Prostate gland (tissue), 2 donors: ENCODE data around the gene HPCAL4. TPM values are rescaled to one million over a fixed set of nuclear protein-coding genes. Genes with fewer than 3 reads are reported as not detected.

ENCODE experiments used
- DNase-seq: peaks from one replicate; pipeline ENCODE4 v3.0.0-alpha.2; 2019; ENCODE audit warnings: low spot score
- H3K27ac ChIP-seq, 2 donors: fragments of 200-600 bp; sonication (generic); 2 replicates each; pipeline ENCODE4 v1.5.1; 2017 to 2019
- H3K27me3 ChIP-seq: fragments of 200-600 bp; sonication (generic); replicated peaks from 2 replicates; pipeline ENCODE4 v1.5.1; 2019; ENCODE audit not compliant: insufficient read depth
- H3K36me3 ChIP-seq, 2 donors: fragments of 200-600 bp; sonication (generic); 1 replicate in 1 of 2; 2 replicates in 1 of 2; pipeline versions ENCODE4 v1.5.1 to v1.8.1; 2017 to 2019
- H3K4me1 ChIP-seq: fragments of 200-600 bp; sonication (generic); replicated peaks from 2 replicates; pipeline ENCODE4 v1.5.1; 2019
- H3K4me3 ChIP-seq, 2 donors: fragments of 200-600 bp; sonication (generic); 2 replicates each; pipeline ENCODE4 v1.5.1; 2017 to 2019
- H3K9me3 ChIP-seq: fragments of 200-600 bp; sonication (generic); 2 replicates; pipeline ENCODE4 v1.5.1; 2017
- POLR2A ChIP-seq: fragments of 450-650 bp; IDR thresholded peaks from one replicate; pipeline ENCODE4 v1.6.1; 2016; ENCODE audit warnings: antibody characterized with exemption, mild to moderate bottlenecking
- POLR2AphosphoS5 ChIP-seq: sonication (generic); formaldehyde crosslinking; IDR thresholded peaks from one replicate; pipeline ENCODE4 v1.6.1; 2017; ENCODE audit warnings: antibody characterized with exemption
- WGBS: methylation state at CpG from one replicate; pipeline ENCODE4 v1.1.5; 2018; 5-methylcytosine and 5-hydroxymethylcytosine counted together
- intact Hi-C: fragments of 100-400 bp; cut with DNase I; formaldehyde crosslinking; loops from one replicate; pipeline ENCODE4 v1.14.2; 2022
- total RNA-seq, 2 donors: library from RNA; depleted of rRNA; stranded (reverse); fragments of >200 nt; gene quantifications; one replicate each; pipeline ENCODE4 v1.1.0, GENCODE V29; 2016
- TF ChIP-seq, protein P1 (sequence below), 4 experiments: fragments of 200-600 bp in 2 of 4; fragments of 450-650 bp in 2 of 4; sonication (generic) in 2 of 4; IDR thresholded peaks; 1 replicate in 3 of 4; 2 replicates in 1 of 4; pipeline ENCODE4 v1.5.1; 2016 to 2019; ENCODE audit warnings: antibody characterized with exemption in 4 of 4, mild to moderate bottlenecking in 2 of 4, moderate library complexity in 2 of 4

The HPCAL4 gene
- total RNA-seq, 2 donors from 2014 or later = 4.9 TPM; not detected in 1

DNA sequence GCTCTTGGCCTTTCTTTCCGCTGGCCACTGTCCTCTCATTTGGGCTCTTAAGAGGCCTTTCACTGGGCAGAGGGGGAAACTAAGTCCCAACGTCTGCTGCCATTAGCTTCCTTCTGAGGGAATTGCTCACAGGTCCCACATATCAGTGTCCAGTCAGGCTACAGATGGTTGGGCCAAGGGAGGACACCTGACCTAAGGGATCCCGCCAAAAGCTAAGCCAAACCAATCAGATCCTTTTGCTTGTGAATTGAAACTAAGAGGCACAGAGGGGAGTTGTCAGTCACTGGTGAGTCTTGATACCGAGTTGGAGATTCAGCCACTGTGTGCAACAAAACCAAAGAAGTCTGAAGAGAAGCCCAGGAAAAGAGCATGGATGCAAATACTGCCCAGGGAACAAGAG, 13.6 kb downstream of the HPCAL4 start:
- 89% methylated on average over 4 of the region's 4 CpGs for WGBS

DNA sequence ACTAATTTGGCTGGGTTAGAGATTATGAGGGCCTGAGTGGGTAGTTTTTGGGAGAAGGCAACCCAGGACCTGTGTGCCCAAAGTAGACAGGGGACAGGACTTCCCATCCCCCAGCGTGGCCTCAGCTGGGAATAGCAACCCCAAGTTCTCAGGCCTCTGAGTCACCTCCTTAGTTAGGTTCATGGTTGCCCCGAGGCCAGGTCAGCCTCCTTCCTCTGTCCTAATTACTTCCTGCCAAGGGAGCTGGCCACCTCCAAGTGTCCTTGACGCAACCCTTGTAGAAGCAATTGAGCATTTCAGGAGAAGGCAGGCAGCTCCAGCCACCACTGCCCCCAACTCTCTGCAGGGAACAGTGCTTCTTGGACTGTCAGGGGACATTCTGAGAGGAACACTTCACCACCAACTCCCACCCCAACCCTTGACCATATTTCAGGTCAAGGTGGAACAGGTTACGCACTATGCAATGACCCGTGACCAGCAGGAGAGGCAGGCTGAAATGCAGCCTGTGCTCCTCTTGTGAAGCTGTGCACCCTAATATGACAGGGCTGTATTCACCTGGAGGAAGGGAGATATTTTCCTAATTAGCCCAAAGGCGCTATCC, 14.2 kb downstream of the HPCAL4 start:
- Histone ChIP-seq H3K4me3 (no peak overlapping the region), H3K9me3 (no peaks in the 10 kb centered on the region), H3K4me1 (no peaks in the 10 kb centered on the region), H3K27me3 (no peaks in the 10 kb centered on the region), H3K27ac (no peak overlapping the region), H3K36me3 (no peaks in the 10 kb centered on the region)
- TF ChIP-seq, protein P1, sequence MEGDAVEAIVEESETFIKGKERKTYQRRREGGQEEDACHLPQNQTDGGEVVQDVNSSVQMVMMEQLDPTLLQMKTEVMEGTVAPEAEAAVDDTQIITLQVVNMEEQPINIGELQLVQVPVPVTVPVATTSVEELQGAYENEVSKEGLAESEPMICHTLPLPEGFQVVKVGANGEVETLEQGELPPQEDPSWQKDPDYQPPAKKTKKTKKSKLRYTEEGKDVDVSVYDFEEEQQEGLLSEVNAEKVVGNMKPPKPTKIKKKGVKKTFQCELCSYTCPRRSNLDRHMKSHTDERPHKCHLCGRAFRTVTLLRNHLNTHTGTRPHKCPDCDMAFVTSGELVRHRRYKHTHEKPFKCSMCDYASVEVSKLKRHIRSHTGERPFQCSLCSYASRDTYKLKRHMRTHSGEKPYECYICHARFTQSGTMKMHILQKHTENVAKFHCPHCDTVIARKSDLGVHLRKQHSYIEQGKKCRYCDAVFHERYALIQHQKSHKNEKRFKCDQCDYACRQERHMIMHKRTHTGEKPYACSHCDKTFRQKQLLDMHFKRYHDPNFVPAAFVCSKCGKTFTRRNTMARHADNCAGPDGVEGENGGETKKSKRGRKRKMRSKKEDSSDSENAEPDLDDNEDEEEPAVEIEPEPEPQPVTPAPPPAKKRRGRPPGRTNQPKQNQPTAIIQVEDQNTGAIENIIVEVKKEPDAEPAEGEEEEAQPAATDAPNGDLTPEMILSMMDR (IDR thresholded peaks at IDR 0.05) = no peak
- TF ChIP-seq POLR2AphosphoS5 (no peak), POLR2A (no peak)
- 89% methylated on average over 6 of the region's 6 CpGs for WGBS
- intact Hi-C loops = no loop called here
- DNase-seq = no peak

More for the DNA sequence above, 13.6 kb downstream of the HPCAL4 start:
- no peaks in the 10 kb centered on the region for H3K4me1 ChIP-seq
- peaks cover 3% of the 10 kb centered on the region for H3K27me3 ChIP-seq
- TF ChIP-seq POLR2A (no peak), POLR2AphosphoS5 (no peak)
- TF ChIP-seq, protein P1 (IDR thresholded peaks at IDR 0.05) = no peak
- H3K36me3 ChIP-seq = no peaks in the 10 kb centered on the region
- no peak overlapping the region for H3K4me3 ChIP-seq
- H3K9me3 ChIP-seq = no peaks in the 10 kb centered on the region
- no peak overlapping the region for H3K27ac ChIP-seq
- DNase-seq = no peak
- intact Hi-C loops = no loop called here

DNA sequence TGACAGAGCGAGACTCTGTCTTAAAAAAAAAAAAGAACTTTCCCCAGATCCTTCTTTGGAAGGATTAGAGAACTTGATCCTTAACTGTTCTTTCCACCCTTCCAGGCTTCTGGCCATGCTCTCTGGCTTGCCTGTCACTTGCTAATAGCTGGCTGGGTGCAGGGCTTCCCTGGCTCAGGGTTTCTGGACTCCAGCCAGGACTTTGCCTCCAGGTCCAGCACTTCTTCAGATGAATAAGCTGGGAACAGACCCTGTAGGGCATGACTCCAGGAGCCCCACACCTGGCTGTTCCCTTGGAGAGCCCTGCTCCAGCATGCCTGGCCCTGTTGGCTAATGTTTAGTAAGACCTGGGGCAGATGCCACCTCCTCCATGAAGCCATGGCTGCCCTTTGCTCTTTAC, 16.0 kb downstream of the HPCAL4 start:
- H3K27ac ChIP-seq = no peak overlapping the region
- no peaks in the 10 kb centered on the region for H3K9me3 ChIP-seq
- no peaks in the 10 kb centered on the region for H3K27me3 ChIP-seq
- peaks cover 4% of the 10 kb centered on the region for H3K4me1 ChIP-seq
- no peak overlapping the region for H3K4me3 ChIP-seq
- H3K36me3 ChIP-seq = no peaks in the 10 kb centered on the region
- intact Hi-C loops = no loop called here
- no peak for DNase-seq
- TF ChIP-seq, protein P1 (IDR thresholded peaks at IDR 0.05) = no peak
- TF ChIP-seq POLR2AphosphoS5 (no peak), POLR2A (no peak)
- 67% methylated on average over 1 of the region's 1 CpG for WGBS

DNA sequence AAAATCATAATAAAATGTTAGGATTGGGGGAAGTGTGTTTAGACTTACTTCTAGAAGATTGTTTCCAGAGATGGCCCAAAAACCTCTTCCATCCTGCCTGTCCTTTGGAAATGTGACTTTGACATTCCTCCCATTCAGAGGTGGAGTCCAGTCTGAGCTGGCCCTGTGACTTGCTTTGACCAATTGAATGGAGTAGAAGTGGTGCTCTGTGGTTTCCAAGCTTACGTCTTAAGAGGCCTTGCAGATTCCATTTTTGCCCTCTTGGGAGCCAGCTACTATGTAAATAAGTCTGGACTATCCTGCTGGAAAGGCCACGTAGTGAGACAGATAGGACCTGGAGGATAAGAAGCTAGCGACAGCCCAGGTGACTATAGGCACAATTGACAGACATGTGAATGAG, 18.0 kb downstream of the HPCAL4 start:
- TF ChIP-seq, protein P1 (IDR thresholded peaks at IDR 0.05) = no peak
- no peak for TF ChIP-seq POLR2AphosphoS5
- TF ChIP-seq POLR2A = no peak
- WGBS = 92% methylated on average over 3 of the region's 3 CpGs
- Histone ChIP-seq H3K4me3 (no peak overlapping the region), H3K27ac (no peak overlapping the region), H3K36me3 (no peaks in the 10 kb centered on the region), H3K27me3 (no peaks in the 10 kb centered on the region), H3K4me1 (peaks cover 4% of the 10 kb centered on the region), H3K9me3 (no peaks in the 10 kb centered on the region)
- DNase-seq = no peak
- intact Hi-C loops = no loop called here

DNA sequence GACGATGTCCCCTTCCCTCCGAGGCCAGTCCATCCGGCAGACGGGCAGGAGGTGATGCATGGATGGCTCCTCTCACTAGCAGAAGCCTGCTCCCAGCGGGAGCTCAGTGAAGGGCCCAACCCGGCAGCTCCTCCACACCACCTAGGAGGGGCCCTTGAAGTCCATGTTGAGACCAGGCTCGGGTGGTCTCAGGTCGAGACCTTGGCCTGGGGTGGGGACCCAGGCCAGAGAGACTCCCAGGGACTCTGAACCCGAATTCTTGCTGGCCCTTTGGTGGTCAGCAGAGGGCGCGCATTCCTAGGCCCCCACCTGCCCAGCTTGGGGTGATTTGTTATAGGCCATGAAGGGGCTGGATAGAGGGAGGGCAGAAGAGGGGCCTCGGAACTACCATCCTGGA, 18.7 kb downstream of the HPCAL4 start:
- Histone ChIP-seq H3K4me3 (peak overlapping the region in 1 of 2 donors; percentile 39), H3K9me3 (no peaks in the 10 kb centered on the region), H3K36me3 (no peaks in the 10 kb centered on the region), H3K27ac (no peak overlapping the region), H3K27me3 (no peaks in the 10 kb centered on the region), H3K4me1 (peaks cover 4% of the 10 kb centered on the region)
- 29% methylated on average over 12 of the region's 12 CpGs for WGBS
- TF ChIP-seq POLR2A (no peak), POLR2AphosphoS5 (no peak)
- TF ChIP-seq, protein P1 (IDR thresholded peaks at IDR 0.05) = no peak
- no peak for DNase-seq
- intact Hi-C loops = no loop called here
